GM19397 (cell line): ENCODE results near the gene GABBR1.
"Not testable (repeated sequence)": the region's sequence is repeated elsewhere in the genome, so short reads cannot be mapped to it uniquely, and the experiment has no call there.

Source experiments
- ATAC-seq: cut with Tn5 transposase; IDR thresholded peaks from one replicate; pipeline ENCODE4 v1.9.1; 2021; ENCODE audit warnings: mild to moderate bottlenecking, moderate library complexity; ENCODE audit not compliant: unreplicated experiment

The GABBR1 gene

GRCh38 chr6:29632789-29633533 is at the start of gene GABBR1:
Gene GABBR1 (minus strand): TSS chr6:29633183. CDS start chr6:29632385, 798 bp downstream.
- ATAC-seq = peak; percentile 63

GRCh38 chr6:29681811-29682210 is 48.8 kb upstream of the GABBR1 start:
- no peak for ATAC-seq

GRCh38 chr6:29680904-29681303 is 47.9 kb upstream of the GABBR1 start, which contains the start of gene ZFP57:
Gene ZFP57 (minus strand): TSS chr6:29681152. CDS start chr6:29677003, 4,149 bp downstream.
- ATAC-seq = no peak

GRCh38 chr6:29680416-29680815 is 47.4 kb upstream of the GABBR1 start:
- ATAC-seq = no peak

GRCh38 chr6:29679962-29680361 is 47.0 kb upstream of the GABBR1 start:
- ATAC-seq = no peak

GRCh38 chr6:29678114-29678513 is 45.1 kb upstream of the GABBR1 start:
- no peak for ATAC-seq

GRCh38 chr6:29676981-29677601 is 44.1 kb upstream of the GABBR1 start:
- no peak for ATAC-seq

GRCh38 chr6:29675561-29675960 is 42.6 kb upstream of the GABBR1 start:
- ATAC-seq = no peak

GRCh38 chr6:29674008-29674407 is 41.0 kb upstream of the GABBR1 start:
- ATAC-seq = no peak

GRCh38 chr6:29673161-29673560 is 40.2 kb upstream of the GABBR1 start:
- ATAC-seq = no peak

- not testable (repeated sequence) for ATAC-seq
Observed at GRCh38 chr6:29672116-29672515, 39.1 kb upstream of the GABBR1 start.

- no peak for ATAC-seq
Observed at GRCh38 chr6:29671026-29671425, 38.0 kb upstream of the GABBR1 start.

- no peak for ATAC-seq
Observed at GRCh38 chr6:29667158-29667557, 34.2 kb upstream of the GABBR1 start.

GRCh38 chr6:29666826-29667130 is 33.8 kb upstream of the GABBR1 start:
- ATAC-seq = no peak

- no peak for ATAC-seq
Observed at GRCh38 chr6:29665942-29666825, 33.2 kb upstream of the GABBR1 start.

GRCh38 chr6:29663300-29664042 is 30.5 kb upstream of the GABBR1 start:
- ATAC-seq = no peak

- ATAC-seq = not testable (repeated sequence)
Observed at GRCh38 chr6:29661502-29662141, 28.6 kb upstream of the GABBR1 start.

GRCh38 chr6:29661071-29661470 is 28.1 kb upstream of the GABBR1 start:
- ATAC-seq = no peak

GRCh38 chr6:29656798-29657197 is 23.8 kb upstream of the GABBR1 start, which contains the start of gene MOG:
Gene MOG (plus strand): TSS chr6:29657092. CDS start chr6:29657210, 118 bp downstream.
- ATAC-seq = no peak

- no peak for ATAC-seq
Observed at GRCh38 chr6:29656157-29656556, 23.2 kb upstream of the GABBR1 start.
